Measurements from ENCODE around the gene UNC5CL.

Gene UNC5CL

GRCh38 chr6:41072836-41073202 is 33.8 kb upstream of the UNC5CL start, which contains the start of gene NFYA:
Gene NFYA (plus strand): TSS chr6:41072974. CDS start chr6:41079090, 6,116 bp downstream.
- Histone ChIP-seq H3K79me2 (ENCODE audit: insufficient read depth, low read length) (peaks cover 47% of the 10 kb centered on the region), H3K36me3 (ENCODE audit: low read length) (peaks cover 15% of the 10 kb centered on the region), H3K9me2 (replicated peaks; ENCODE audit: insufficient read depth, low read length) (no peaks in the 10 kb centered on the region), H4K20me1 (ENCODE audit: low read depth, low read length) (no peaks in the 10 kb centered on the region), H3K27ac (ENCODE audit: low read depth, low read length) (peak within 1 kb of the TSS; percentile 90), H3K27me3 (ENCODE audit: low read length) (no peaks in the 10 kb centered on the region), H3F3A (ENCODE audit: insufficient read depth) (peaks cover 66% of the 10 kb centered on the region), H3K9ac (ENCODE audit: low read length) (peak within 1 kb of the TSS; percentile 98), H2AFZ (ENCODE audit: low read depth, low read length, severe bottlenecking) (peak within 1 kb of the TSS; percentile 61), H3K4me3 (ENCODE audit: insufficient read depth, low read length, poor library complexity, severe bottlenecking) (peak within 1 kb of the TSS; percentile 92), H3K4me2 (ENCODE audit: low read depth, low read length, poor library complexity, severe bottlenecking) (peak within 1 kb of the TSS; percentile 85), H3K9me3 (ENCODE audit: insufficient read depth, low read length) (no peaks in the 10 kb centered on the region)
- TF ChIP-seq EZH2phosphoT487 (conservative IDR thresholded peaks at IDR 0.05; ENCODE audit: low read length) = no peak
- no peak for TF ChIP-seq CTCF (IDR thresholded peaks at IDR 0.05; ENCODE audit: insufficient read depth, low read length, poor library complexity, severe bottlenecking)

- no peaks in the 10 kb centered on the region for H3K9me2 ChIP-seq (replicated peaks; ENCODE audit: insufficient read depth, low read length)
- peak within 1 kb of the TSS; percentile 85 for H3K4me2 ChIP-seq (ENCODE audit: low read depth, low read length, poor library complexity, severe bottlenecking)
- no peaks in the 10 kb centered on the region for H3K9me3 ChIP-seq (ENCODE audit: insufficient read depth, low read length)
- no peak for TF ChIP-seq CTCF (IDR thresholded peaks at IDR 0.05; ENCODE audit: insufficient read depth, low read length, poor library complexity, severe bottlenecking)
- TF ChIP-seq EZH2phosphoT487 (conservative IDR thresholded peaks at IDR 0.05; ENCODE audit: low read length) = no peak
- no peaks in the 10 kb centered on the region for H4K20me1 ChIP-seq (ENCODE audit: low read depth, low read length)
- H3K4me3 ChIP-seq (ENCODE audit: insufficient read depth, low read length, poor library complexity, severe bottlenecking) = peak within 1 kb of the TSS; percentile 92
- H3K9ac ChIP-seq (ENCODE audit: low read length) = peak within 1 kb of the TSS; percentile 98
- peaks cover 41% of the 10 kb centered on the region for H3K79me2 ChIP-seq (ENCODE audit: insufficient read depth, low read length)
- peak within 1 kb of the TSS; percentile 90 for H3K27ac ChIP-seq (ENCODE audit: low read depth, low read length)
- peaks cover 71% of the 10 kb centered on the region for H3F3A ChIP-seq (ENCODE audit: insufficient read depth)
- peak within 1 kb of the TSS; percentile 61 for H2AFZ ChIP-seq (ENCODE audit: low read depth, low read length, severe bottlenecking)
- no peaks in the 10 kb centered on the region for H3K27me3 ChIP-seq (ENCODE audit: low read length)
- peaks cover 19% of the 10 kb centered on the region for H3K36me3 ChIP-seq (ENCODE audit: low read length)
Observed at GRCh38 chr6:41071923-41072835, 33.2 kb upstream of the UNC5CL start, which contains the start of gene OARD1. Gene OARD1 (minus strand): TSS chr6:41072356. CDS start chr6:41071634, 722 bp downstream.

- H3K27me3 ChIP-seq (ENCODE audit: low read length) = no peaks in the 10 kb centered on the region
- no peak for TF ChIP-seq EZH2phosphoT487 (conservative IDR thresholded peaks at IDR 0.05; ENCODE audit: low read length)
- no peak for TF ChIP-seq CTCF (IDR thresholded peaks at IDR 0.05; ENCODE audit: insufficient read depth, low read length, poor library complexity, severe bottlenecking)
- peak overlapping the region; percentile 98 for H3K9ac ChIP-seq (ENCODE audit: low read length)
- peaks cover 34% of the 10 kb centered on the region for H3K79me2 ChIP-seq (ENCODE audit: insufficient read depth, low read length)
- peaks cover 69% of the 10 kb centered on the region for H3F3A ChIP-seq (ENCODE audit: insufficient read depth)
- H3K27ac ChIP-seq (ENCODE audit: low read depth, low read length) = peak overlapping the region; percentile 90
- no peaks in the 10 kb centered on the region for H3K9me2 ChIP-seq (replicated peaks; ENCODE audit: insufficient read depth, low read length)
- H3K4me3 ChIP-seq (ENCODE audit: insufficient read depth, low read length, poor library complexity, severe bottlenecking) = peak overlapping the region; percentile 76
- no peaks in the 10 kb centered on the region for H4K20me1 ChIP-seq (ENCODE audit: low read depth, low read length)
- peak overlapping the region; percentile 61 for H2AFZ ChIP-seq (ENCODE audit: low read depth, low read length, severe bottlenecking)
- H3K36me3 ChIP-seq (ENCODE audit: low read length) = peaks cover 21% of the 10 kb centered on the region
- H3K9me3 ChIP-seq (ENCODE audit: insufficient read depth, low read length) = no peaks in the 10 kb centered on the region
- peak overlapping the region; percentile 75 for H3K4me2 ChIP-seq (ENCODE audit: low read depth, low read length, poor library complexity, severe bottlenecking)
Observed at GRCh38 chr6:41071501-41071922, 32.5 kb upstream of the UNC5CL start.

Measured in SU-DHL-6 (cell line).